PFSK-1 (cell line): ENCODE measurements around the gene ATP6V1B1.

Experiments
- POLR2AphosphoS5 ChIP-seq: IDR thresholded peaks from 2 replicates; pipeline ENCODE4 v1.6.1; 2012; ENCODE audit warnings: low read depth, mild to moderate bottlenecking, control low read depth, low read length, moderate library complexity
- SIN3A ChIP-seq: IDR thresholded peaks from 2 replicates; pipeline ENCODE4 v1.6.1; 2012; ENCODE audit warnings: mild to moderate bottlenecking, low read length, moderate library complexity, borderline replicate concordance; ENCODE audit not compliant: insufficient read depth
- TAF1 ChIP-seq: IDR thresholded peaks from 2 replicates; pipeline ENCODE4 v1.6.1; 2012; ENCODE audit warnings: low read length, control low read depth, borderline replicate concordance; ENCODE audit not compliant: insufficient read depth

DNA sequence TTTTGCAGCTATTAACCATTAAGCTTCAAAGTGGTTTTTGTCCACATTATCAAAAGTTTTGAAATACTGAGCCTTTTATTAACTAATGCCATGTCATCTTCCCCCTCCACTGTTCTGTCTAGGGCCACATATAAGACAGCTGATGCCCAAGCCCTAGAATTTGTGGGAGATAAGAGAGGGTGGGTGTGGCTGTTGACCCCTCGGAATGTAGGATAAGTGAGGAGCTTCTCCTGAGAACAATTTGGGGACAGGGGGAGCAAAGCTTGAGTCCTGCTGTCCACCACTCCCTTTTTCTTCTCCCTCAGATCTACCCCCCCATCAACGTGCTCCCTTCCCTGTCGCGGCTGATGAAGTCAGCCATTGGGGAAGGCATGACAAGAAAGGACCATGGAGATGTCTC lies 28.4 kb downstream of the ATP6V1B1 start:
- TF ChIP-seq TAF1, result no peak
- no peak for TF ChIP-seq SIN3A
- no peak for TF ChIP-seq POLR2AphosphoS5
